ENCODE results near the gene CDC27.
A peak's percentile ranks its signal among the peaks of the same experiment; 100 is the strongest.
"Not testable (repeated sequence)": the region's sequence is repeated elsewhere in the genome, so short reads cannot be mapped to it uniquely, and the experiment has no call there.

CDC27 gene

GRCh38 chr17:47219621-47220475, 30.8 kb upstream of the CDC27 start:
- DNase-seq = no peak

GRCh38 chr17:47218896-47219430, 29.9 kb upstream of the CDC27 start:
- DNase-seq = no peak

GRCh38 chr17:47217279-47217678, 28.2 kb upstream of the CDC27 start:
- DNase-seq = not testable (repeated sequence)

GRCh38 chr17:47216821-47217220, 27.7 kb upstream of the CDC27 start:
- not testable (repeated sequence) for DNase-seq

GRCh38 chr17:47214931-47215330, 25.8 kb upstream of the CDC27 start:
- no peak for DNase-seq

GRCh38 chr17:47213540-47213939, 24.4 kb upstream of the CDC27 start:
- no peak for DNase-seq

GRCh38 chr17:47212458-47212857, 23.4 kb upstream of the CDC27 start:
- no peak for DNase-seq

- DNase-seq = no peak
Measured at GRCh38 chr17:47210779-47211178, 21.7 kb upstream of the CDC27 start.

GRCh38 chr17:47210105-47210504, 21.0 kb upstream of the CDC27 start:
- DNase-seq = no peak

- DNase-seq = no peak
Measured at GRCh38 chr17:47209499-47209898, 20.4 kb upstream of the CDC27 start.

GRCh38 chr17:47208744-47209488, 19.8 kb upstream of the CDC27 start, which contains the start of gene MYL4:
Gene MYL4, plus strand, starts transcription at chr17:47209348. Its CDS starts 75 bp downstream, at chr17:47209423.
- DNase-seq = no peak

GRCh38 chr17:47207143-47208067, 18.3 kb upstream of the CDC27 start:
- no peak for DNase-seq

GRCh38 chr17:47205419-47205963, 16.4 kb upstream of the CDC27 start:
- DNase-seq = no peak

GRCh38 chr17:47204722-47205418, 15.8 kb upstream of the CDC27 start:
- DNase-seq = peak; percentile 49 to 70

- no peak for DNase-seq
Measured at GRCh38 chr17:47203984-47204721, 15.1 kb upstream of the CDC27 start.

GRCh38 chr17:47201166-47201565, 12.1 kb upstream of the CDC27 start:
- DNase-seq = no peak

GRCh38 chr17:47200325-47200664, 11.2 kb upstream of the CDC27 start:
- DNase-seq = peak in 1 of 2 donors; percentile 4

GRCh38 chr17:47199627-47200324, 10.7 kb upstream of the CDC27 start:
- peak; percentile 68 to 71 for DNase-seq

GRCh38 chr17:47197821-47198220, 8.7 kb upstream of the CDC27 start:
- DNase-seq = no peak

- DNase-seq = no peak
Measured at GRCh38 chr17:47193931-47194511, 4.9 kb upstream of the CDC27 start.
